A673 (cell line): ENCODE measurements around the gene CTSH. TPM values are rescaled to one million over a fixed set of nuclear protein-coding genes. Genes with fewer than 3 reads are reported as not detected.

Experiments used
- BruUV-seq: library from RNA; stranded (reverse); fragments of 400-500 nt; replicated peaks from 2 replicates; lab custom pipeline; 2021; lab: Mats Ljungman, UMichigan
- CTCF ChIA-PET: fragments of 300-600 bp; sonication (Branson Sonifier 250); formaldehyde crosslinking; loops from one replicate; lab custom pipeline; 2022; ENCODE audit warnings: antibody characterized with exemption; lab: Charles Lee
- POLR2A ChIA-PET: fragments of 300-600 bp; sonication (Branson Sonifier 250); formaldehyde crosslinking; loops from one replicate; lab custom pipeline; 2022; ENCODE audit warnings: antibody characterized with exemption; ENCODE audit not compliant: low non-redundant PET; lab: Charles Lee
- DNase-seq: peaks from one replicate; pipeline ENCODE4 v3.0.0-alpha.2; 2015; ENCODE audit warnings: low spot score
- H3K27ac ChIP-seq: fragments of 200-600 bp; sonication (generic); 2 replicates; pipeline ENCODE4 v1.5.1; 2016; ENCODE audit warnings: mixed run types, low read depth, mild to moderate bottlenecking, mixed read lengths, antibody characterized with exemption, low read length; ENCODE audit not compliant: poor library complexity, severe bottlenecking
- H3K27me3 ChIP-seq: fragments of 200-600 bp; sonication (generic); replicated peaks from 2 replicates; pipeline ENCODE4 v1.6.1; 2017; ENCODE audit warnings: mixed run types, low read depth, mild to moderate bottlenecking, mixed read lengths, antibody characterized with exemption, low read length; ENCODE audit not compliant: insufficient read depth, poor library complexity
- H3K36me3 ChIP-seq: fragments of 200-600 bp; sonication (generic); 2 replicates; pipeline ENCODE4 v1.6.1; 2016; ENCODE audit warnings: mixed run types, mild to moderate bottlenecking, mixed read lengths, antibody characterized with exemption, low read length; ENCODE audit not compliant: insufficient read depth, poor library complexity, severe bottlenecking
- H3K4me1 ChIP-seq: fragments of 200-600 bp; sonication (generic); 2 replicates; pipeline ENCODE4 v1.6.1; 2017; ENCODE audit warnings: mixed run types, mild to moderate bottlenecking, mixed read lengths, antibody characterized with exemption, low read length; ENCODE audit not compliant: insufficient read depth, poor library complexity, severe bottlenecking
- H3K4me3 ChIP-seq: fragments of 200-600 bp; sonication (generic); 2 replicates; pipeline ENCODE4 v1.5.1; 2016; ENCODE audit warnings: low read depth, mixed run types, mild to moderate bottlenecking, mixed read lengths, low read length; ENCODE audit not compliant: poor library complexity, severe bottlenecking
- H3K9me3 ChIP-seq: fragments of 200-600 bp; sonication (generic); 2 replicates; pipeline ENCODE4 v1.6.1; 2016; ENCODE audit warnings: mixed run types, low read depth, mild to moderate bottlenecking, mixed read lengths, antibody characterized with exemption, low read length; ENCODE audit not compliant: poor library complexity, severe bottlenecking
- CTCF ChIP-seq: fragments of 300-800, 200-600 bp; sonication (generic); conservative IDR thresholded peaks from 2 replicates; pipeline ENCODE4 v1.5.1; 2017; ENCODE audit warnings: low read depth, mild to moderate bottlenecking, antibody characterized with exemption, low read length, moderate library complexity, mixed read lengths
- EZH2 ChIP-seq: fragments of 200-600 bp; sonication (generic); IDR thresholded peaks from 2 replicates; pipeline ENCODE4 v1.6.1; 2017; ENCODE audit warnings: borderline replicate concordance, low read depth, mild to moderate bottlenecking, mixed read lengths, antibody characterized with exemption, low read length; ENCODE audit not compliant: poor library complexity, severe bottlenecking
- intact Hi-C: fragments of 100-400 bp; cut with micrococcal nuclease; formaldehyde crosslinking; loops from one replicate; pipeline ENCODE4 v1.10.0; 2022; ENCODE audit not compliant: unreplicated experiment
- total RNA-seq: library from RNA; stranded (reverse); gene quantifications from 2 replicates; pipeline ENCODE4 v1.2.3, GENCODE V29; 2021

The CTSH gene
- total RNA-seq, 1 experiment from 2014 or later: 2.2 TPM

GRCh38 chr15:78987556-78988360 lies 42.9 kb upstream of the CTSH start:
- no peaks in the 10 kb centered on the region for H3K4me1 ChIP-seq
- no peak overlapping the region for H3K4me3 ChIP-seq
- no peak for DNase-seq
- H3K36me3 ChIP-seq: no peaks in the 10 kb centered on the region
- intact Hi-C loops: no loop called here
- ChIA-PET CTCF (no interaction called here), POLR2A (no interaction called here)
- TF ChIP-seq CTCF: no peak
- no peak for TF ChIP-seq EZH2
- H3K9me3 ChIP-seq: no peaks in the 10 kb centered on the region
- H3K27me3 ChIP-seq: no peaks in the 10 kb centered on the region
- no TSS peak for BruUV-seq
- no peak overlapping the region for H3K27ac ChIP-seq

- intact Hi-C loops: no loop called here
- no peaks in the 10 kb centered on the region for H3K9me3 ChIP-seq
These were observed 41.1 kb upstream of the CTSH start for GRCh38 chr15:78985859-78986475.

GRCh38 chr15:78984041-78984440 lies 39.2 kb upstream of the CTSH start:
- intact Hi-C loops: no loop called here
- Histone ChIP-seq H3K9me3 (no peaks in the 10 kb centered on the region), H3K4me1 (no peaks in the 10 kb centered on the region), H3K27me3 (no peaks in the 10 kb centered on the region), H3K27ac (no peak overlapping the region), H3K4me3 (no peak overlapping the region), H3K36me3 (no peaks in the 10 kb centered on the region)
- DNase-seq: no peak
- POLR2A ChIA-PET: no interaction called here
- no peak for TF ChIP-seq EZH2
- no peak for TF ChIP-seq CTCF
- CTCF ChIA-PET: no interaction called here
- no TSS peak for BruUV-seq

More at GRCh38 chr15:78985859-78986475, 41.1 kb upstream of the CTSH start:
- no peak overlapping the region for H3K4me3 ChIP-seq
- CTCF ChIA-PET: interaction anchor here (0.7 kb wide), 1 partner anchor 39 kb away, joined by 7 read pairs; no protein-coding TSS in a partner anchor
- DNase-seq: no peak
- POLR2A ChIA-PET: interaction anchor here (0.7 kb wide), 1 partner anchor 24 kb away, joined by 14 read pairs; no protein-coding TSS in a partner anchor
- no peak for TF ChIP-seq CTCF
- TF ChIP-seq EZH2: no peak
- no peaks in the 10 kb centered on the region for H3K4me1 ChIP-seq
- BruUV-seq: no TSS peak
- no peaks in the 10 kb centered on the region for H3K36me3 ChIP-seq
- no peak overlapping the region for H3K27ac ChIP-seq
- no peaks in the 10 kb centered on the region for H3K27me3 ChIP-seq
